GM06990 (cell line): Measurements from ENCODE around the gene RAB11B.
"Not testable (repeated sequence)": the region's sequence is repeated elsewhere in the genome, so short reads cannot be mapped to it uniquely, and the experiment has no call there.

Source experiments
- DNase-seq: peaks from one replicate; pipeline ENCODE4 v3.0.0-alpha.2; 2011; ENCODE audit not compliant: insufficient read length; ENCODE audit errors: extremely low read depth
- H3K27me3 ChIP-seq: replicated peaks from 2 replicates; pipeline ENCODE4 v1.6.0; 2011; ENCODE audit warnings: low read length; ENCODE audit not compliant: control insufficient read depth, insufficient read depth
- H3K36me3 ChIP-seq: 2 replicates; pipeline ENCODE4 v1.5.1; 2011; ENCODE audit warnings: low read length; ENCODE audit not compliant: control insufficient read depth, insufficient read depth
- H3K4me3 ChIP-seq: replicated peaks from 2 replicates; pipeline ENCODE4 v1.5.1; 2011; ENCODE audit warnings: low read depth, mild to moderate bottlenecking, control low read depth, low read length
- TF ChIP-seq, protein P1 (sequence below): IDR thresholded peaks from 2 replicates; pipeline ENCODE4 v1.5.1; 2011; ENCODE audit warnings: low read length, control low read depth, mild to moderate bottlenecking, inconsistent platforms; ENCODE audit not compliant: insufficient read depth, poor library complexity, severe bottlenecking

The RAB11B gene

DNA sequence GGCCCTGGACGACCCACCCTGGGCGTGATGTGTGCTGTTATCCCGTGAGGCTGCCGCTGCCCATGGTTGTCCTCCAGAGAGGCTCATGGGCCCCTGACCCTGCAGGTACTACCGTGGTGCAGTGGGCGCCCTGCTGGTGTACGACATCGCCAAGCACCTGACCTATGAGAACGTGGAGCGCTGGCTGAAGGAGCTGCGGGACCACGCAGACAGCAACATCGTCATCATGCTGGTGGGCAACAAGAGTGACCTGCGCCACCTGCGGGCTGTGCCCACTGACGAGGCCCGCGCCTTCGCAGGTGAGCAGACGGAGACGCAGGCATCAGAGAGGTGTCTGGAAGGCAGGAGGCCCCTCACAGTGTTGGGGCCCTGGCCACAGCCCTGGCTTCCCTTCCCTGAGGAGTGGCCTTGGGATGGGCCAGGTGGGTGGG, 11.8 kb downstream of the RAB11B start:
- H3K4me3 ChIP-seq = no peak overlapping the region
- H3K36me3 ChIP-seq = peaks cover 23% of the 10 kb centered on the region
- TF ChIP-seq, protein P1, sequence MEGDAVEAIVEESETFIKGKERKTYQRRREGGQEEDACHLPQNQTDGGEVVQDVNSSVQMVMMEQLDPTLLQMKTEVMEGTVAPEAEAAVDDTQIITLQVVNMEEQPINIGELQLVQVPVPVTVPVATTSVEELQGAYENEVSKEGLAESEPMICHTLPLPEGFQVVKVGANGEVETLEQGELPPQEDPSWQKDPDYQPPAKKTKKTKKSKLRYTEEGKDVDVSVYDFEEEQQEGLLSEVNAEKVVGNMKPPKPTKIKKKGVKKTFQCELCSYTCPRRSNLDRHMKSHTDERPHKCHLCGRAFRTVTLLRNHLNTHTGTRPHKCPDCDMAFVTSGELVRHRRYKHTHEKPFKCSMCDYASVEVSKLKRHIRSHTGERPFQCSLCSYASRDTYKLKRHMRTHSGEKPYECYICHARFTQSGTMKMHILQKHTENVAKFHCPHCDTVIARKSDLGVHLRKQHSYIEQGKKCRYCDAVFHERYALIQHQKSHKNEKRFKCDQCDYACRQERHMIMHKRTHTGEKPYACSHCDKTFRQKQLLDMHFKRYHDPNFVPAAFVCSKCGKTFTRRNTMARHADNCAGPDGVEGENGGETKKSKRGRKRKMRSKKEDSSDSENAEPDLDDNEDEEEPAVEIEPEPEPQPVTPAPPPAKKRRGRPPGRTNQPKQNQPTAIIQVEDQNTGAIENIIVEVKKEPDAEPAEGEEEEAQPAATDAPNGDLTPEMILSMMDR = no peak
- no peaks in the 10 kb centered on the region for H3K27me3 ChIP-seq
- DNase-seq = no peak

DNA sequence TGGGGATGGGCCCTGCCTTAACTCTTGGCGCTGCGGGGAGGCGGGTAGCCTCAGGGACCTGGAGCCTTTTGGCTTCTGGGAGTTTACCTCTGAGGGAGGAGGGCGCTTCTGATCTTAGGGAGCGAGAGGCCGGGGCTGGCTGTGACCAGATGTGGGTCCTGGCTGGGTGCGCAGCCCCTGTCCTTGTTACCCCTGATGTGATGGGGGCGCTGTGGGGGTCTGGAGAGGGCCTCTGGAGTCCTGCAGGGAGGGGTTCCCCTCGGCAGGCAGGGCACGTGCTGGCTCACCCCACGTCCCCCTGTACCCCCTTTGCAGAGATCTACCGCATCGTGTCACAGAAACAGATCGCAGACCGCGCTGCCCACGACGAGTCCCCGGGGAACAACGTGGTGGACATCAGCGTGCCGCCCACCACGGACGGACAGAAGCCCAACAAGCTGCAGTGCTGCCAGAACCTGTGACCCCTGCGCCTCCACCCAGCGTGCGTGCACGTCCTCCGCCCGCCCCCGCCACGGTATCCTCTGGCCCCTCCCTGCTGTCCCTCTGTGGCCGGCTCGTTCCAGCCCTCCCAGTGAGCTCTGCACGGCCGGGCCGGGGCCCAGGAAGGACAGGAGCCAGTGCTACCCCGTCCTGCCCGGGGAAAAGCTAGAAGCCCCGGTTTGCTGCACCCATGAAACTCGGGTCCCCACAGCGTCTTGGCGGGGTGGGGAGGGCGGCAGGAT, 13.1 kb downstream of the RAB11B start:
- TF ChIP-seq, protein P1 = no peak
- Histone ChIP-seq H3K4me3 (no peak overlapping the region), H3K27me3 (no peaks in the 10 kb centered on the region), H3K36me3 (peaks cover 21% of the 10 kb centered on the region)
- no peak for DNase-seq

DNA sequence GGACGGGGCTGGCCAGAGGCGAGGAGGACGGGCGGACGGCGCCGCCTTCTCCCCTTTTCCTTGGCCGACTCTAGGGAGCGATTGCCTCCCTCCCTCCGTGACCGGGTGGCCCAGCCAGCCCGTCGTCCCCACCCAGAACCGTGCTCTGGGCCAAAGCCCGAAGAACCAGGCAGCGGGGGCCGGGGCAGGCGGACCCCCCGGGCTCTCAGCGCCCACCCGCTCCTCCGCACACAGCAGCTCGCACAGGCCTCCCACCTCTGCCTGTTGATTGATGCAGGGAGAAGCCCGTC, 13.6 kb downstream of the RAB11B start:
- Histone ChIP-seq H3K4me3 (no peak overlapping the region), H3K36me3 (peaks cover 21% of the 10 kb centered on the region), H3K27me3 (no peaks in the 10 kb centered on the region)
- TF ChIP-seq, protein P1 = no peak
- no peak for DNase-seq

DNA sequence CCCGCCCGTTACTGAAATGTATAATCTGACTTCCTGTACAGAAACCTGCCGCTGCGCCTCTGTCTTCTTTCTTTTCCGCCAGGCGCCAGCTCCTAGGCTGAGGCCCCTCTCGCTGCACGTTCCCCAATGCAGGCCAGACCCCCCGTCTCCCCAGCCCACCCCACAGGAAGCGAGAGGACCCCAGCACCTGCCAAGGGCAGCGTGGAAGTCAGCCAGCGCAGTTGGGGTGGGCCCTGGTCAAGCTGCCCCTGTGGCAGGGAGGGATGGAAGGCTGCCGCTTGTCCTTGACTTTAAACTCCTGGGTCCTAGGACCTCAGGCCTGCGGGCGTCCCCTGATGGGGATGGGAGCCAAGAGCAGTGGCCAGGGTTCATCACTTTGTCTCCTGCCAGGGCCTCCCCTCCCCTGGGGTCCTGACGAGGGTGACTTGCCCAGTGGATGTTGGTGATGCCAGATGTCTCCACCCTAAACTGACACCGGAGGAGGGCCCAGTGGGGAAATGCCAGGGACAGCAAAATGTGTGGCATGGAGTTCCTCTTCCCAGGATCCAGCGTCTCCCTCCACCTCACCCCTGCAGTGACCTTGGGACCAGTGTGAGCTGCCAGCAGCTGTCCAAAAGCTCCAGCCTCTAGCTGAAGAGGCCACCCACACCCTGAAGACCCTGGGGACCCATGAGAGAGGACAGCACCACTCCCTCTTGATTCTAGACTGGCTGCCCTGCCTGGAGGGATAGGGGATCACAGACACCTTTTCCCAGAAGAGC, 14.4 kb downstream of the RAB11B start:
- DNase-seq = no peak
- TF ChIP-seq, protein P1 = no peak
- peaks cover 21% of the 10 kb centered on the region for H3K36me3 ChIP-seq
- no peaks in the 10 kb centered on the region for H3K27me3 ChIP-seq
- H3K4me3 ChIP-seq = no peak overlapping the region

DNA sequence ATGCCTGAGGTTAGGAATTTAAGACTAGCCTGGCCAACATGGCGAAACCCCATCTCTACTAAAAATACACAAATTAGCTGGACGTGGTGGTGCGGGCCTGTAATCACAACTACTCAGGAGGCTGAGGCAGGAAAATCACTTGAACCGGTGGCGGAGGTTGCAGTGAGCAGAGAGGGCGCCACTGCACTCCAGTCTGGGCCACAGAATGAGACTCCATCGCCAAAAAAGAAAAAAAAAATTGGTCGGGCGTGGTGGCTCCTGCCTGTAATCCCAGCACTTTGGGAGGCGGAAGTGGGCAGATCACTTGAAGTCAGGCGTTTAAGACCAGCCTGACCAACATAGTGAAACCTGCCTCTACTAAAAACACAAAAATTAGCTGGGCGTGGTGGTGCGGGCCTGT, 20.6 kb downstream of the RAB11B start:
- H3K36me3 ChIP-seq, H3K4me3 ChIP-seq, DNase-seq, H3K27me3 ChIP-seq: not testable (repeated sequence)

DNA sequence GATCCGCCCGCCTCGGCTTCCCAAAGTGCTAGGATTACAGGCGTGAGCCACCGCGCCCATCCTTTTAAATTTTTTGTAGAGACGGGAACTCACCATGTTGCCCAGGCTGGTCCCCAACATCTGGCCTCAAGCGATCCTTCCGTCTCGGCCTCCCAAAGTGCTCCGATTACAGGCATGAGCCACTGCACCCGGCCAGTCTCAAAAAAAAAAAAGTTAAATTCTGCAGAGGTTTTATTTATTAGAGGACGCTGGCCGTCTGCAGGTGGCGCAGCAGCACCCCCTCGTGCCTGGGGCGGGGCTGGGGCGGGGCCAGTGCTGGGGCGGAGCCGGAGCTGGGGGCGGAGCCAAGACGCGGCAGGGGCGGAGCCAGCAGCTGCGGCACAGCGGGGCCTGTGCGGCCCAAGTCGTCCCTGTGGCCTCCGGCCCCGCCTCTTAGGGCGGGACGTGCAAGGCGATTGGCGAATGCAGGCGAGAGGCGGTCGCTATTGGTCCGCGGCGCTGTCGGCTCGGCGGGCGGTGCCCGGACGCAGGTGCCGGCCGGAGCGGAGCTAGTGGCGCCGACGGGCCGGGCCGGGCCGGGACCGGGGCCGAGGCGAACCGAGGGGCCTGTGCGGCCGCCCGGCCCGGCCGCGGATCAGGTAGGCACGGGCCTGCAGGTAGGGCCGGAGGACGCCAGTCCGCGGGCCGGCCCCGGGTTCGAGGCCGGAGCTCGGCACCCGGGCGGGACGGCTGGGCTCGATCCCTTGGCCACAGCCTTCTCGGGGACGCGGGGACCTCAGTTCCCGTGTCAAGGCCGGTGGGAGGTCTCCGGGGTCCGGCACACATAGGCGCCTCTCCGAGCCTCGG, 22.8 kb downstream of the RAB11B start, which contains the start of gene MARCHF2:
MARCHF2 (plus strand) TSS at position 523 of the 846 bp plus-strand sequence. CDS start 8,536 bp downstream, outside the sequence.
- DNase-seq = peak; percentile 94
- Histone ChIP-seq H3K36me3 (no peaks in the 10 kb centered on the region), H3K4me3 (peak within 1 kb of the TSS; percentile 83), H3K27me3 (no peaks in the 10 kb centered on the region)
- TF ChIP-seq, protein P1 = peak; percentile 65
